Measurements from ENCODE around the gene TCF23.

DNA sequence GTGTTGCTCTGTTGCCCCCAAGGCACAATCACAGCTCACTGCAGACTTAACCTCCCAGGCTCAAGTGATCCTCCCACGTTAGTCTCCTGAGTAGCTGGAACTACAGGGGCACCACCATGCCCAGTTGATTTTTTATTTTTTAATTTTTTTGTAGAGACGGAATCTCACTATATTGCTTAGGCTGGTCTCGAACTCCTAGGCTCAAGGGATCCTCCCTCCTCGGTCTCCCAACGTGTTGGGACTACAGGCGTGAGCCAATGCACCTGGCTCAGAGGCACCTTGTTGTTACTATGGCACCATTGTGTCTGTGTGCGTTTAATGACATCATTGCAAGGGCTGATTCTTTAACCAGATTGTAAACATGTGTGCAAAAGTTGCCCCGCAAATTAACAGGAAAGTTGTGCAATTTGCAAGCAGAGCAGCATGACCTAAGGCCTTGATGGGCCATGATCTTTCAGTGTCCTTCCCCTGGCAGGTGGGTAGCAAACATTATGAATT lies 22.6 kb downstream of the TCF23 start:
- TF ChIP-seq, protein P1, sequence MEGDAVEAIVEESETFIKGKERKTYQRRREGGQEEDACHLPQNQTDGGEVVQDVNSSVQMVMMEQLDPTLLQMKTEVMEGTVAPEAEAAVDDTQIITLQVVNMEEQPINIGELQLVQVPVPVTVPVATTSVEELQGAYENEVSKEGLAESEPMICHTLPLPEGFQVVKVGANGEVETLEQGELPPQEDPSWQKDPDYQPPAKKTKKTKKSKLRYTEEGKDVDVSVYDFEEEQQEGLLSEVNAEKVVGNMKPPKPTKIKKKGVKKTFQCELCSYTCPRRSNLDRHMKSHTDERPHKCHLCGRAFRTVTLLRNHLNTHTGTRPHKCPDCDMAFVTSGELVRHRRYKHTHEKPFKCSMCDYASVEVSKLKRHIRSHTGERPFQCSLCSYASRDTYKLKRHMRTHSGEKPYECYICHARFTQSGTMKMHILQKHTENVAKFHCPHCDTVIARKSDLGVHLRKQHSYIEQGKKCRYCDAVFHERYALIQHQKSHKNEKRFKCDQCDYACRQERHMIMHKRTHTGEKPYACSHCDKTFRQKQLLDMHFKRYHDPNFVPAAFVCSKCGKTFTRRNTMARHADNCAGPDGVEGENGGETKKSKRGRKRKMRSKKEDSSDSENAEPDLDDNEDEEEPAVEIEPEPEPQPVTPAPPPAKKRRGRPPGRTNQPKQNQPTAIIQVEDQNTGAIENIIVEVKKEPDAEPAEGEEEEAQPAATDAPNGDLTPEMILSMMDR (IDR thresholded peaks at IDR 0.05): no peak
- TF ChIP-seq POLR2AphosphoS5 (IDR thresholded peaks at IDR 0.05; ENCODE audit: low read depth, low read length) (no peak), SIN3A (IDR thresholded peaks at IDR 0.05; ENCODE audit: borderline replicate concordance, insufficient read depth, low read depth, low read length) (no peak), TCF7L2 (IDR thresholded peaks at IDR 0.05; ENCODE audit: low read depth, low read length) (no peak)
